Activated naive CD4-positive, alpha-beta T cell treated with Interleukin-2 at 50 U/mL for 16 hours (primary cell): Measurements from ENCODE around the gene HLCS.
"Not testable (repeated sequence)": the region's sequence is repeated elsewhere in the genome, so short reads cannot be mapped to it uniquely, and the experiment has no call there.

ENCODE experiments used
- DNase-seq: peaks from one replicate; pipeline ENCODE4 v3.0.0-alpha.2; 2020

Gene HLCS

GRCh38 chr21:36845790-36846189 lies 120.7 kb downstream of the HLCS start:
- no peak for DNase-seq

GRCh38 chr21:36845070-36845469 lies 121.4 kb downstream of the HLCS start:
- DNase-seq: no peak

- no peak for DNase-seq
Measured at GRCh38 chr21:36841866-36842265, 124.6 kb downstream of the HLCS start.

GRCh38 chr21:36839735-36840134 lies 126.7 kb downstream of the HLCS start:
- no peak for DNase-seq

GRCh38 chr21:36839123-36839522 lies 127.3 kb downstream of the HLCS start:
- no peak for DNase-seq

GRCh38 chr21:36835383-36835795 lies 131.1 kb downstream of the HLCS start:
- no peak for DNase-seq

GRCh38 chr21:36834192-36834591 lies 132.3 kb downstream of the HLCS start:
- no peak for DNase-seq

GRCh38 chr21:36830100-36830499 lies 136.4 kb downstream of the HLCS start:
- no peak for DNase-seq

- no peak for DNase-seq
Measured at GRCh38 chr21:36828891-36829515, 137.5 kb downstream of the HLCS start.

- DNase-seq: no peak
Measured at GRCh38 chr21:36828208-36828607, 138.3 kb downstream of the HLCS start.

- DNase-seq: no peak
Measured at GRCh38 chr21:36825658-36826057, 140.8 kb downstream of the HLCS start.

- DNase-seq: no peak
Measured at GRCh38 chr21:36821032-36821299, 145.5 kb downstream of the HLCS start.

GRCh38 chr21:36820176-36821031 lies 146.1 kb downstream of the HLCS start:
- DNase-seq: no peak

- no peak for DNase-seq
Measured at GRCh38 chr21:36817732-36818450, 148.6 kb downstream of the HLCS start.

- DNase-seq: no peak
Measured at GRCh38 chr21:36816561-36817130, 149.8 kb downstream of the HLCS start.

GRCh38 chr21:36816026-36816425 lies 150.4 kb downstream of the HLCS start:
- DNase-seq: not testable (repeated sequence)

GRCh38 chr21:36815284-36815683 lies 151.2 kb downstream of the HLCS start:
- DNase-seq: no peak

- no peak for DNase-seq
Measured at GRCh38 chr21:36813052-36813451, 153.4 kb downstream of the HLCS start.

GRCh38 chr21:36811762-36812161 lies 154.7 kb downstream of the HLCS start:
- no peak for DNase-seq

GRCh38 chr21:36810443-36810842 lies 156.0 kb downstream of the HLCS start:
- no peak for DNase-seq

GRCh38 chr21:36807422-36807928 lies 159.0 kb downstream of the HLCS start:
- DNase-seq: no peak

GRCh38 chr21:36806103-36806502 lies 160.4 kb downstream of the HLCS start:
- no peak for DNase-seq

- no peak for DNase-seq
Measured at GRCh38 chr21:36804874-36805611, 161.4 kb downstream of the HLCS start.
